C4-2B (cell line): Measurements from ENCODE around the gene TBC1D9.

Source experiments
- H3K27ac ChIP-seq: fragments of 450-650 bp; 2 replicates; pipeline ENCODE4 v1.5.1; 2017
- CTCF ChIP-seq: fragments of 450-650 bp; conservative IDR thresholded peaks from 2 replicates; pipeline ENCODE4 v1.5.1; 2017; ENCODE audit warnings: mild to moderate bottlenecking
- ZFX ChIP-seq: fragments of 450-650 bp; IDR thresholded peaks from 2 replicates; pipeline ENCODE4 v1.6.1; 2017

The TBC1D9 gene

GRCh38 chr4:140756319-140757231 lies at the start of gene TBC1D9:
Gene TBC1D9, minus strand, starts transcription at chr4:140756385. Its CDS starts 340 bp downstream, at chr4:140756045.
- TF ChIP-seq CTCF, result peak; percentile 16
- peak; percentile 52 for TF ChIP-seq ZFX
- peak within 1 kb of the TSS; percentile 99 for H3K27ac ChIP-seq

- no peak for TF ChIP-seq ZFX
- no peak for TF ChIP-seq CTCF
- H3K27ac ChIP-seq, result no peak overlapping the region
Measured at GRCh38 chr4:140805293-140805692, 49.1 kb upstream of the TBC1D9 start.

GRCh38 chr4:140802591-140802990 lies 46.4 kb upstream of the TBC1D9 start:
- no peak overlapping the region for H3K27ac ChIP-seq
- TF ChIP-seq ZFX (no peak), CTCF (no peak)

- TF ChIP-seq CTCF, result no peak
- no peak for TF ChIP-seq ZFX
- H3K27ac ChIP-seq, result no peak overlapping the region
Measured at GRCh38 chr4:140800666-140801065, 44.5 kb upstream of the TBC1D9 start.

GRCh38 chr4:140799686-140800225 lies 43.6 kb upstream of the TBC1D9 start:
- H3K27ac ChIP-seq, result no peak overlapping the region
- TF ChIP-seq CTCF (no peak), ZFX (no peak)

- no peak for TF ChIP-seq ZFX
- TF ChIP-seq CTCF, result no peak
- no peak overlapping the region for H3K27ac ChIP-seq
Measured at GRCh38 chr4:140793291-140793690, 37.1 kb upstream of the TBC1D9 start.

- TF ChIP-seq CTCF, result no peak
- no peak for TF ChIP-seq ZFX
- no peak overlapping the region for H3K27ac ChIP-seq
Measured at GRCh38 chr4:140790765-140791164, 34.6 kb upstream of the TBC1D9 start.
